Erythroblast (primary cell): ENCODE data around the gene EBLN2.

Experiments
- GATA1 ChIP-seq: IDR thresholded peaks from 2 replicates; pipeline ENCODE4 v1.6.1; 2011; ENCODE audit warnings: low read depth, mild to moderate bottlenecking, control low read depth, low read length, moderate library complexity
- POLR2A ChIP-seq: IDR thresholded peaks from 2 replicates; pipeline ENCODE4 v1.6.1; 2011; ENCODE audit warnings: mild to moderate bottlenecking, low read length

DNA sequence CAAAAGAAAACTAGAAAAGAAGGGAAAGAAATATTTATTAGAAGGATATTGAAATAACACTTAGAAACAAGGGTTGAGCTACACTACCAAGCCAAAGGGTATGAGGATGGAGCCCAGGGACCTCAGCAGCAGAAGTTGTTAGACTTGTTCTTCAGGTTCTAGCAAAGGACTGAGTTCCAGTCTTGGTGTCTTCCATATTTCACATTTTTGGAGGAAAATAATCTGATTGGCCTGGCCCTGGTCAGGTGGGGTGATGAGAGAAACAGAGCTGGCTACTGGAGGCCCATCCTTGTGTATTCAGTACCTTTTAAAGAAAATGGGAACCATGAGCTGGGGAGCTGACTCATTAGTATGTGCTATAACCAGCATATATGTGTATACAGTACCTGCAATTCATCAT, 36.6 kb upstream of the EBLN2 start:
- TF ChIP-seq POLR2A (no peak), GATA1 (no peak)
